H1 (cell line): ENCODE measurements around the gene BYSL.

Source experiments
- ATF2 ChIP-seq: IDR thresholded peaks from 2 replicates; pipeline ENCODE4 v1.6.1; 2012; ENCODE audit warnings: low read length, inconsistent platforms
- CREB1 ChIP-seq: IDR thresholded peaks from 2 replicates; pipeline ENCODE4 v1.6.1; 2012; ENCODE audit warnings: inconsistent platforms
- CTCF ChIP-seq, 3 experiments: IDR thresholded peaks; 1 replicate in 2 of 3; 2 replicates in 1 of 3; pipeline versions ENCODE4 v1.5.1 to v1.6.1; 2011; ENCODE audit warnings: low read length in 3 of 3, mild to moderate bottlenecking in 3 of 3, inconsistent platforms in 2 of 3, low read depth in 1 of 3, moderate library complexity in 1 of 3; ENCODE audit not compliant: insufficient read depth in 1 of 3; ENCODE audit errors: control extremely low read depth in 1 of 3
- EP300 ChIP-seq, 2 experiments: IDR thresholded peaks; 1 replicate in 1 of 2; 2 replicates in 1 of 2; pipeline ENCODE4 v1.6.1; 2011 to 2012; ENCODE audit warnings: low read depth in 2 of 2, low read length in 2 of 2, mild to moderate bottlenecking in 2 of 2, borderline replicate concordance in 1 of 2, inconsistent platforms in 1 of 2, moderate library complexity in 1 of 2
- EZH2 ChIP-seq: fragments of 200-600 bp; sonication (generic); IDR thresholded peaks from 2 replicates; pipeline ENCODE4 v1.7.1; 2012; ENCODE audit warnings: low read depth, mild to moderate bottlenecking, moderate library complexity, low read length, inconsistent platforms; ENCODE audit not compliant: severe bottlenecking
- POLR2A ChIP-seq, 2 experiments: IDR thresholded peaks; 1 replicate in 1 of 2; 2 replicates in 1 of 2; pipeline ENCODE4 v1.6.1; 2011; ENCODE audit warnings: low read depth in 2 of 2, low read length in 2 of 2, mild to moderate bottlenecking in 2 of 2; ENCODE audit errors: control extremely low read depth in 1 of 2
- RAD21 ChIP-seq, 2 experiments: IDR thresholded peaks in 1 of 2; conservative IDR thresholded peaks in 1 of 2; 2 replicates each; pipeline ENCODE4 v1.6.1; 2011; ENCODE audit warnings: low read depth in 2 of 2, low read length in 2 of 2, improper control_type of control experiment in 1 of 2, inconsistent platforms in 1 of 2, mild to moderate bottlenecking in 1 of 2, moderate library complexity in 1 of 2
- SIN3A ChIP-seq, 2 experiments: IDR thresholded peaks in 1 of 2; conservative IDR thresholded peaks in 1 of 2; 2 replicates each; pipeline ENCODE4 v1.6.1; 2011 to 2012; ENCODE audit warnings: low read length in 2 of 2, improper control_type of control experiment in 1 of 2, low read depth in 1 of 2, mild to moderate bottlenecking in 1 of 2
- YY1 ChIP-seq: IDR thresholded peaks from 2 replicates; pipeline ENCODE4 v1.6.1; 2011; ENCODE audit warnings: low read depth, mild to moderate bottlenecking, low read length

GRCh38 chr6:41976794-41977484 is 55.6 kb downstream of the BYSL start:
- no peak for TF ChIP-seq CTCF (IDR thresholded peaks at IDR 0.05; ENCODE audit: control extremely low read depth in 1 of 3, insufficient read depth in 1 of 3, low read depth in 1 of 3, low read length in 3 of 3)
- TF ChIP-seq ATF2, result no peak
- no peak for TF ChIP-seq POLR2A (IDR thresholded peaks at IDR 0.05; ENCODE audit: control extremely low read depth in 1 of 2, low read depth in 2 of 2, low read length in 2 of 2)
- no peak for TF ChIP-seq YY1
- no peak for TF ChIP-seq RAD21 (IDR thresholded peaks at IDR 0.05 in 1 of 2, conservative IDR thresholded peaks at IDR 0.05 in 1 of 2; ENCODE audit: low read depth in 2 of 2, low read length in 2 of 2)
- TF ChIP-seq CREB1, result no peak
- TF ChIP-seq SIN3A (conservative IDR thresholded peaks at IDR 0.05 in 1 of 2, IDR thresholded peaks at IDR 0.05 in 1 of 2; ENCODE audit: low read depth in 1 of 2, low read length in 2 of 2), result no peak
- no peak for TF ChIP-seq EZH2
- no peak for TF ChIP-seq EP300 (IDR thresholded peaks at IDR 0.05; ENCODE audit: borderline replicate concordance in 1 of 2, low read depth in 2 of 2, low read length in 2 of 2)
